ENCODE data around the gene PDHB.
A peak's percentile ranks its signal among the peaks of the same experiment; 100 is the strongest.

The PDHB gene

DNA sequence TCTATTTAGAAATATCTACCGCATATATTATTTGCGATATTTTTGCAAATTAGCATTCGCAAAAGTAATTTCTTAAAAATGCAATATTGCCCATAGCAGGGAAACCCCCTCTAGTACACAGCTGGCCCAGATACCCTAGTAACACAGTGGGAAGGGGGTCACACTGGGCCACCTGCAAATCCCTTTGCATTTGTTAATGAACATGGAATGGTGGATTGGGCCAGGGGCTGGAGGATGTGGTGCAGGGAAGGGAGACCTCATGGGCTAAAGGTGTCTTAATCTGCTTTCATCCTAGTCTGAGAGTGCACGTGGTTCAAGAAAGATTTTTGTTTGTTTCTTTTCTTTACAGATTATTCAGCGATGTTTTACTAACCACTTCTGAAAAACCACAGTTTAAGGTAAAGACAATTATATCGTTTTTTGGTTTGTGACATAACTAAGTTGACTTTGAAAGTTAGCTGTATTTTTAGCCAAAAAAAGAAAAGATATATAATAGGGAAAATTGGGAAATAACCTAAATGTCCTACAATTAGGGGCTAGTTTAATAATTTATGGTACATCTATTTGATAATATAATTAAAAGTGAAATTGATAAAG lies 30.0 kb downstream of the PDHB start:
- no peak for DNase-seq (ENCODE audit: low read depth)

DNA sequence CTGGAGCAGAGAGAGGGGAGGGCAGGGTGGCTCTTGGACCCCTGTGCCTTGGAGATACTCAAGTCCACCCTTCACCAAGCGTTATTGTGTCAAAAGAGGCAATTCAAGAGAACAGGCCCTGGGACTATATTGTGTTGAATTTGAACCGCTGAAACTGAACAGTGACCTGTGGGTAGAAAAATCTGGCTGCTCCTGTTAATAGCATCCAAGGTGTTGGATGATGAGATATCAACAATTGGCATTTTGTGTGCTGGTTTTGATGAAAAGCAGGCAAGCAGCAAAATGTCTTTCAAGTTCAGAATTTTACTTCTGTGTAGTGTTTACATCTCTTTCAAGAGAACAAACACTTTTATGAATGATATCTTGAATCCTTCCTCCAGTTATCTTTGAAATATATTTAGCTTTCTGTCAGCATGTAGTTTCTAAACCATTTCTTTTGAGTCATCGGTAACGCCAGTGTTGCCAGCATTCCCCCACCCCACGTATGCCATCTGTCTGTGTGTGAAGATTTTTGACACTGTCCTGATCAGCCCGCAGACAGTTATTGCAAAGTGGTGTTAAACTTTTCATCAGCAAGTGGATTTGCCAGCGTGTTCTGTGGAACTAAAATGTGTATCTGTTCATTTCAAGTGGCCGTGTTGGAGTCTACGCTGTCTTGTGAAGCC lies 34.8 kb downstream of the PDHB start:
- no peak for DNase-seq (ENCODE audit: low read depth)

DNA sequence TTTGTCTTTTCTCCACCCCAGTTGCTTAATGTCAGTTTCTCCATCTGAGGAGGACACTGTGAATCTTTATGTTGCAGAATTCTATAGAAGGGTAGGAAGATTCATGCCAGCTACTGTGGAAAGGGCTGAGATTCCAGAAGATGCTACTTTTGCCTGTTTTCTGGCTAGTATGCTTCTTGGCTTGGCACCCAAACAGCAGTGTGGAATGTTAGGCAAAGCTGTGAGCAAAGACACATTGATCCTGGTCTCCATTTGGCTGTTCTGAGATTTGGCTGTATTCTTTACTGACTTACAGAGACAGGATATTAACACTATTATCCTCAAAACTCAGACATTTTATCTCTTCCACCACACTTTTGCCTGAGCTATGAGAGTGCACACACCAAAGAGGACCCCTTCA lies 39.3 kb downstream of the PDHB start:
- DNase-seq (ENCODE audit: low read depth) = no peak

DNA sequence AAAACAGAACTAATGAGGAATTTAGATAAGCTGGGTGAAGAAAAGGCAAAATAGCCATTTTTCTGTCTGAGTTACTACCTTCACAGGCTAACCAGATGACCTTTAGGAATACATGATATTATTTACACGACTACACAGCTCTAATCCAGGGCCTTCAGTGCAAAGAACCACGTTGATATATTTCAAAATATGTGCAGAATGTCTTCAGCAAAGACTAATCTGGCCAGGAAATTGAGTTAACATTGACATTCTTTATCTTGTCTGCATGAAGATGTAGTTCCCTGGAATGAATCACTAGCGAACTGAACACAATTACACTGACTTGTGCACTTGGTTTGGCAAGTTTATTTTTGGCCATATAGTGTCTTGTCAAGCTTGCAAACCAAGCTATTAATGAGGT lies 41.5 kb downstream of the PDHB start:
- DNase-seq (ENCODE audit: low read depth) = peak; percentile 59

DNA sequence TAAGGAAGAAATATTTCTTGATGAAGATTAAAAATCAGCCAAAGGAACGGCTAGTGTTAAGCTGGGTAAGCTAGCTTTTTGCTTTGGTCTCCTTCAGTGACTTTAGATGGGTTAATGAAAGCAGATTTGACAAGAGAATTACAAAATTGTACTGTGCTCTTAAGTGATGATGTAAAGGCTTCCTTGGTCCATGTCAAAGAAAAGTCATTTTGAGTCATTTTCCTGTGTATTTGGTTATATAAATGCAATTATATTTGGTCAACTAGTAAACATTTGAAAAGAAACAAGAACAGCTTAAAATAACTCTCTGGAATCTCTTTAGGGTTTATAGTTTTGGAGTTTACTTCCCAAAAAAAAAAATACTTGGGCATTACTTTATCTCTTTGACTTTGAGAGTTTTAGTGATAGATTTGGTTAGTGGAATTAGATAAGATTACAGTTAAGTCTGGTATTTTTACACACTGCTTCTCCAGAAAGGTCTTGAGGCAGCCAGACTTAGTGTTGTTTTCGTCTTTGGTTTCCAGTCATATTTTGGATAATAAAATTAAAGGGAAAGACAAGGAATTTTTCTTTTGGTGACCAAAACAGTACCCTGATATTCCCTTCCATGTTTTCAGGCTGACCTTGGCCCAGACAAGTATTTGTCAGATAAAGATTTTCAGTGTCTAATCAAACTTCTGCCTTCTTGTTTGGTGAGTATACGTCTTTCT lies 42.3 kb downstream of the PDHB start:
- DNase-seq (ENCODE audit: low read depth) = no peak

DNA sequence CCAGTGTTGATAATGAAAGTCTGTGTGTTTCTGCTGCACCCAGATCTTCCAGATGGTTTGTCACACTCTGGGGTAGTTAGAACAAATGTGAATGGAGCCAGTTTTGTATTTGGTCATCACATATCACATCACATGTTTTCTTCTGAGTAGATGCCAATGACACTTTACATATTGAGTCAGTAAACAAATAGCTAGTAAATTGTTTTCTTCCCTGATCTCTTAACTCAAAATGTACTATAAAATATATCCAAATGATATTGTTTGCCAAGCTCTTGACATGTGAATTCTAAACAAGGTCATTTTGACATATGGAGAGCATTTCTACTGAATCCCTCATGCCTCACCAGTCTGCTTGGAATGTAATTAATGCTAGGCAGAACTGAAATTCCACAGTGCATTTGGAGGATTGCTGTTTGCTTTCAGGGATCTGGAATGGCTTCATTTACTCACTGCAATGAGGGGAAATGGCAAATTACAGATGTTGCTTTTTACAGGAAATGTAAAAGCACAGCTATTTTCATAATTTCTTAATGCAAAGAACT lies 45.0 kb downstream of the PDHB start:
- peak; percentile 62 for DNase-seq (ENCODE audit: low read depth)

DNA sequence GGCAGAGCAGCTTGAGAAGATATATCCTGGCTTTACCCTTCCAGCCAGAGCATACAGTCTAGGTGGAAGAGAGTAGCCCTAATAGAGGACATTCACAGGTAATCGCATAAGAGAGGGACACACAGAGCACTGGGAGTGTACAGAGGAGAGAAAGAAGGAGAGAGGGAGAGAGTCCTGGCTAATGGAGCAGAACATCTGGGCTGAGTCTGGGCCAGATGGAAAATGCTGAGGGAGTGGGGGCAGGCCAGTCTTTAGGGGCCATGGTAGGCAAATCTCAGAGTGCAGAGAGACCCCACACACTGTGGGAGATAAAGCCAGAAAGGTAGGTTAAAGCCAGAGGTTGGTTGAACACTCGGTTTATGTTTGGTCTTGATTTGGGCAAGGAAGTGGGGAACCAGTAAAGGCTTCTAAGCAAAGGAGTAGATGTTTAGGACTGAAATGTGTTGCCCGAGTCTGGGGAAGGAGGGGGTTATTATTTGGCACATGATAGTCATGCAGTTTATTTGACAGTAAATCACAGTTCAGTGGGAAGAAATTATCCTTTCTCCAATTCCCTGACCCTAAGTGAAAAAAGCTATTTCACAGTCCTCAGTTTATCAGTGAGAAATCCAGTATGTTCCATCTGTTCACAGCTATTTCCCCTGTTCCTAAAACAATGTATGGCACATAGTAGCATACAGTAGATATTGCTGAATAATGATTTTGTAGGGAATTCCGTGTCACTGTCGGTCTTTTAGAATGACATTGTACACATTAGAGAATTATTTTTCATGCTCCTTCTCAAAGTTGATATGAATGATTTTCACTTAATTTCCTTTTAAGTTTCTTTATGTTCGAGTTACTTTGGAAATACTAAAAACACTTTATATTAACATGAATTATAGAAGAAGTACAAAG lies 45.7 kb downstream of the PDHB start:
- no peak for DNase-seq (ENCODE audit: low read depth)

DNA sequence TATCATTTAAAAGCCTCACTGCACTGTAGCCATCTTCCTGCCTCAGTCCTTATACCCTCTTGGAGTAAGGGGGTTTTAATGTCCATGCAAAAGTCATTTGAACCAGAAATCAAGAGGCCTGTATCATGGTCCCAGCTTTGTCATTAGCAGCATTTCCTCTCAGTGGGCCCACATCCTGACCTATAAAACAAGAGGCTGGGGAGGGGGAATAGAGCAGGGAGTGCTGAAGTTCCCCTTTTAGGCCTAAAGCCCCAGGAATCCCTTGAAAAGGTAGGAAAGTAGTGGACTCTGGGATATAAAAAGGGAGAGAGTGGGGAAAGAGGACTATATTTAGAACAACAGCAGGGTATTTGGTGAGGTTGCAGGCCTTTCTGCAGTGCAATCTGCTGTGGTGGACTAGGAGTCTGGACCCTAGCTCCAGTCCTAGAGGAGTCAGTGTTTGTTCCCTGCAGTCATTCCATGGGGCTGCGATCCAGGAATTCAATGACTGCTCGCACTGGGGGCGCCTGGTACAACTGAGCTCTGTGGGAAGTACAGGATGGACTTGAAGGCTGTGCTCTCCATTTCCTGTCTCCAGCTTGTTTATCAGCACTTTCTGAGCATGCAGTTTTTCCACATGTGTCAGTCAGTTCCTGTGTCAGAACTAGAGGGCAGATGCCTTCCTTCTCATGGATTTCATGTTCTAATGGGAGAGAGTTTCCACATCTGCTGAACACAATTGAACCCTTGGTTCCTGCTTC lies 46.8 kb downstream of the PDHB start:
- DNase-seq (ENCODE audit: low read depth) = peak; percentile 93

DNA sequence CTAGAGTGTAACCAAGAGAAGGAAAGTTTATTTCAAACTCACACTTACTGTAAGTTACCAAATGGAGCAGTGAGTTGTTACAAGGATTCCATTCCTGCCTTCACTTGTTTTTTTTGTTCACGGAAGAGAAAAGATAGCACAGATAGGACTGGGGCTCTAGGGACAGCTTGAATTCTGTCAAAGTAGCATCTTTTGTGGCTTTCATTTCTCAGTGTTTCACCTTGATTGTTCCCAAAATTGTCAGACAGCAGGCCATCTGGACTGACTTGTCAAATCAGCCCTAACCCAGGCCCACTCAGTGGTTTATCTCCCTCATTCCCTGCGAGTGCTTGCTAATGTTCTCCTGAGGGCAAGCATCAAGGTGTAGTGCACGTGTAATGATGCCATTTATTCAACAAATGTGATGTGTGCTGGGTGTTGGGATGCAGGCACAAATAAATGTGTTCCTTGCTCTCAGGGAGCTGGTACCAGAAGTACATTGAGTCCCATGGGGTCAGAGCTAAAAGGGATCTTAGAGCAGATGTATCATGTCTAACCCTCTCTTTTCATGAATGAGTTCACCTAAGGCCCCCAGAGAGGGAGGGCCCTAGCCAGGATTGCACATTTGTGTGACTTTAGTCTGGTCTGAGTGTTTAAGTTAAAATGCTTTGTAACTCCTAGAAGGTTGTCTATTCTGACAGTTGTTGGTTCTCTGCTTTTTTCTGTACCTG lies 49.1 kb downstream of the PDHB start:
- DNase-seq (ENCODE audit: low read depth) = no peak

DNA sequence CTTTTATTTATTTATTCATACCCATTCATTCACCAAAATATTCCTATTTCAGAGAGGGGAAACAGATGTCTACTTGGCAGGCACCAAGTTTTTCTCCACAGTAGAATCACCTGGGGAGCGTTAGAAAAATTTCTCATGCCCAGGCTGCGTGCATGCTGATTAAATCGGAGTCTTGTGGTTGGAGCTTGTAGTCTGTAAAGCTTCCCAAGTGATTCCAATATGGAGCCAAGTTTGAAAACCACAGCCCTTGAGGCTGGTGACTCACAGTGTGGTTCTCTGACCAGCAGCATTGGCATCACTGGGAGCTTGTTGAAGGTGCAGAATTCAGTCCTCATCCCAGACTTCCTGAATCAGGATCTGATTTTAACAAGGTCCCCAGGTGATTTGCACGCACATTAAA lies 49.7 kb downstream of the PDHB start:
- DNase-seq (ENCODE audit: low read depth) = peak; percentile 98

DNA sequence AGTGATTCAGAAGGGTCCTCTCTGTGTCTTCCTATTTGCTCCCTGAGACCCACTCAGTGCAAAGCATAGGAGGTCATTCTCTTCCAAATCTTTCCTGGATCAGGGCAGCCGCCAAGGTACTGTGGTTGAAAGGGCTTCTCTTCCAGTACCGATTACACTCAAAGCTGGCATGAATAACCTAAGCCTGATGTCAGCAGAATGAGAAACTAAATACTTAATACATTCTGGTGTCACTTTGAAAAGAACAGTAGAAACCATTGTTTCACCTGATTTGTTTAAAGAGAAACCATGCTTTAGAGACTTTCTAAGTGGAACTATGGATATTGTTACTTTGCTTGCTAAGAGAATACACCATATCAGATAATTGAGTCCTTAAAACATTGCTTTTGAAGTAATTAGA lies 50.2 kb downstream of the PDHB start:
- peak; percentile 45 for DNase-seq (ENCODE audit: low read depth)

DNA sequence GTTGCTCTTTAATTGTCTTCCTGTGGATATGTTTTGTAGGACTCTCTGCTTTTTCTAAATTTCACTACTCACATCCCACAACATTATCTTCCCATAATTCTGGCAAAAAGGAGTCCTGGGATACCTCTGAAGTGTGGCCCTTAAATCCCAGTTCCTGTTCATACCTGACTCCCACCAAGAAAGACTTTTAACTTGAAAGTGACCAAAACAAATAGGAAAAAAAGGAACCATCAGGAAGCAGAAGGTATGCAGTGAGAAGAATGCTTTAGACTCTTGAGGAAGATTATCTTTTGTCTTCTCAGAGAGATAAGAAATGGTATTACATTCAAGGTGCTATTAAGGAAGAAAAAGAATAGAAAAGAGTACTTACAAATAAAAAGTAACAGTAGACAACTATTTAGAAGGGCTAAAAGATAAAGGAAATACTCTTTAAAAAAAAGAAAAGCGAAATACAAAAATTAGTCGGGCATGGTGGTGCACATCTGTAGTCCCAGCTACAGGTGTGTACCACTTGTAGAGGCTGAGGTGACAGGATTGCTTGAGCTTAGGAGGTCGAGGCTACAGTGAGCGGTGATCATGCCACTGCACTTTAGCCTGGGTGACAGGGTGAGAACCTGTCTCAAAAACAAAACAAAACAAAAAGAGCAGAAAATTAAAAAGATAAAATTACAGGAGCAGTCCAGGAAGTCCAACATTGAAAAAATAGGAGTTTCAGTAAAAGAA lies 54.1 kb downstream of the PDHB start:
- DNase-seq (ENCODE audit: low read depth) = no peak

DNA sequence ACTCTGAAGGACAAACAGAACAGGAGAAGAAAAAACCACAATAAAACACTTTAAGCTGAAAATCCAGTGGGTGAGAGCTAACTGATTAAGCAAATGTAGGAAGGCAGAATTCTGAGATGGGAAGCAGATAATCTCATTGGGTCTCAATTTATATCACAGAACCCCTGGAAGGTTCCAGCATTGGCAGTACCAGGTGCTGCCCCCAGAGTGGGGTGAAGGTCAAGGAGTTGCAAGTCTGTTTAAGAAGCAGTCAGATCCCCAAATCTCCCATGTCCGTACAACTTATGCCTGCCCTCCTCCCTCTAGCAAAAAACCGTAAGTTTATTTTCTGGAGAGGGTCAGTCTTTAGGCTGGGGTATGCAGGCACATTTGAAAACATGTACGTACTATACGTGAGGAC lies 55.9 kb downstream of the PDHB start:
- no peak for DNase-seq (ENCODE audit: low read depth)

Measured in iris pigment epithelial cell (primary cell).